ENCODE results near the gene IFFO2. TPM values are rescaled to one million over a fixed set of nuclear protein-coding genes. Genes with fewer than 3 reads are reported as not detected.

Gene IFFO2
- total and polyA plus RNA-seq, 2 donors (not counting 1 experiment from before 2014, with no cell fraction given): 16.8 to 19.2 TPM

DNA sequence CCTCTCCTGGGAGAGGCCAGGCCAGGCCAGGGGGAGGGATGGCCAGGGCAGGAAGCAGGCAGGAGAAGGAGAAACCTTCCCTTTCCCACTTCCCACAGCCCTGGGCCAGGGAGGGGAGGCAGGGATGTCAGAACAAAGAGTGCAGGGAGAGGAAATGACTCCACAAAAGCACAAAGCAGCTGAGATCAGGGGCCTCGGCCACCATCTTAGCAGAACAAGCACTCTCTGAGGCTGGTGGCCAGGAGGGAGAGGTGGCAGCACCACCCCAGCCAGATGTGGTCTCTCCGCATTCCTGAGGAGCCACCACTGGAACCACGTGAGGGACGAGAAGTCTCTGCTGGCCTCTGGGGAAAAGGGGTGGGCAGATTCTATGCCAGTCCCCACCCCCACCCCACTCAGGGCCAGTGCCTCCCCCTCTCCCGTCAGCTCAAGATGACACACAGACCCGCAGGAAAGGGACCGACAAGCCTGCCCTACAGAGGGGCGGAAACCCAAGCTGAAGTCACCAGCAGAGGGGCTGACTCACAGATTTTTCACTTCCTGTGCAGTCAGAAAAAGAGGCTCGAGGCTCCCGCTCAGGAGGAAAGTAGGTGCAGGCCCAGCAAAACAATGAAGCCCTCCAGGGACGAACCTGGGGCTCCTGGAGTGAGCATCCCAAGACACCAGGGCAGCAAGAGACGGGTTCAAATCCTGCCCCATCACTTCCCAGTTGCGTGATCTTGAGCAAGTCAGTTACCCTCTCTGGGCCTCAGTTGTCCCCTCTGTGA is 30.0 kb downstream of the IFFO2 start:
- POLR2A ChIA-PET: interaction anchor here (0.9 to 2.6 kb wide), 7 partner anchors 13 to 31 kb away, joined by 6 to 37 read pairs (median 8); partner anchors contain the start of genes ALDH4A1 and IFFO2
- Histone ChIP-seq H2AFZ (ENCODE audit: insufficient read depth, low read depth, low read length, poor library complexity, severe bottlenecking) (peak overlapping the region; percentile 16), H3K9ac (ENCODE audit: low read length) (peak overlapping the region; percentile 57), H3K79me2 (ENCODE audit: control insufficient read depth, insufficient read depth, low read length) (peaks cover 85% of the 10 kb centered on the region), H3K9me3 (ENCODE audit: control extremely low read depth in 1 of 3, control insufficient read depth in 2 of 3, insufficient read depth in 1 of 3, low read length in 2 of 3) (no peaks in the 10 kb centered on the region), H4K20me1 (ENCODE audit: control insufficient read depth, insufficient read depth, low read length, poor library complexity, severe bottlenecking) (peaks cover 69% of the 10 kb centered on the region), H3K36me3 (replicated peaks in 1 of 2; ENCODE audit: control extremely low read depth in 1 of 2, control insufficient read depth in 1 of 2, extremely low read depth in 1 of 2, insufficient read depth in 2 of 2, low read length in 1 of 2) (no peaks in the 10 kb centered on the region), H3K27me3 (replicated peaks in 1 of 4; ENCODE audit: control extremely low read depth in 1 of 4, control insufficient read depth in 3 of 4, insufficient read depth in 4 of 4, low read length in 3 of 4) (no peaks in the 10 kb centered on the region), H3K4me1 (ENCODE audit: control insufficient read depth in 2 of 2, insufficient read depth in 2 of 2, low read length in 2 of 2) (peaks cover 53 to 54% of the 10 kb centered on the region in 2 donors), H3K27ac (ENCODE audit: low read length in 2 of 2) (peak overlapping the region; percentile 73 to 85), H3K4me3 (ENCODE audit: control extremely low read depth in 1 of 5, extremely low read depth in 1 of 5, insufficient read depth in 1 of 5, low read depth in 2 of 5, low read length in 4 of 5) (peak overlapping the region; percentile 11 to 51 (median 38)), H3K4me2 (replicated peaks; ENCODE audit: low read depth, low read length, poor library complexity, severe bottlenecking) (peak overlapping the region; percentile 81)
- Mint-ChIP-seq H3K27me3 (no peaks in the 10 kb centered on the region), H3K27ac (peak overlapping the region; percentile 97), H3K4me1 (peaks cover 71% of the 10 kb centered on the region), H3K4me3 (peak overlapping the region; percentile 68), H3K9me3 (ENCODE audit: insufficient read depth) (no peaks in the 10 kb centered on the region)
- CTCF ChIA-PET: interaction anchor here (0.6 to 9.7 kb wide), 13 partner anchors 12 to 48 kb away, joined by 3 to 127 read pairs (median 5); partner anchors contain the start of genes ALDH4A1 and IFFO2
- DNase-seq (peak; percentile 72), ATAC-seq (ENCODE audit: low read depth) (peak; percentile 84)
- WGBS (ENCODE audit: insufficient coverage): 3% methylated on average over 9 of the region's 13 CpGs
- intact Hi-C loops (cut with micrococcal nuclease): loop anchor here (1.0 to 5.0 kb wide), 5 partner anchors 19 to 46 kb away; partner anchors contain the start of genes ALDH4A1 and IFFO2
- TF ChIP-seq, protein P1, sequence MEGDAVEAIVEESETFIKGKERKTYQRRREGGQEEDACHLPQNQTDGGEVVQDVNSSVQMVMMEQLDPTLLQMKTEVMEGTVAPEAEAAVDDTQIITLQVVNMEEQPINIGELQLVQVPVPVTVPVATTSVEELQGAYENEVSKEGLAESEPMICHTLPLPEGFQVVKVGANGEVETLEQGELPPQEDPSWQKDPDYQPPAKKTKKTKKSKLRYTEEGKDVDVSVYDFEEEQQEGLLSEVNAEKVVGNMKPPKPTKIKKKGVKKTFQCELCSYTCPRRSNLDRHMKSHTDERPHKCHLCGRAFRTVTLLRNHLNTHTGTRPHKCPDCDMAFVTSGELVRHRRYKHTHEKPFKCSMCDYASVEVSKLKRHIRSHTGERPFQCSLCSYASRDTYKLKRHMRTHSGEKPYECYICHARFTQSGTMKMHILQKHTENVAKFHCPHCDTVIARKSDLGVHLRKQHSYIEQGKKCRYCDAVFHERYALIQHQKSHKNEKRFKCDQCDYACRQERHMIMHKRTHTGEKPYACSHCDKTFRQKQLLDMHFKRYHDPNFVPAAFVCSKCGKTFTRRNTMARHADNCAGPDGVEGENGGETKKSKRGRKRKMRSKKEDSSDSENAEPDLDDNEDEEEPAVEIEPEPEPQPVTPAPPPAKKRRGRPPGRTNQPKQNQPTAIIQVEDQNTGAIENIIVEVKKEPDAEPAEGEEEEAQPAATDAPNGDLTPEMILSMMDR (IDR thresholded peaks at IDR 0.05): peak; percentile 19
- no peak for TF ChIP-seq EZH2 (IDR thresholded peaks at IDR 0.05; ENCODE audit: borderline replicate concordance, insufficient read depth, low read depth, low read length, poor library complexity, severe bottlenecking)

DNA sequence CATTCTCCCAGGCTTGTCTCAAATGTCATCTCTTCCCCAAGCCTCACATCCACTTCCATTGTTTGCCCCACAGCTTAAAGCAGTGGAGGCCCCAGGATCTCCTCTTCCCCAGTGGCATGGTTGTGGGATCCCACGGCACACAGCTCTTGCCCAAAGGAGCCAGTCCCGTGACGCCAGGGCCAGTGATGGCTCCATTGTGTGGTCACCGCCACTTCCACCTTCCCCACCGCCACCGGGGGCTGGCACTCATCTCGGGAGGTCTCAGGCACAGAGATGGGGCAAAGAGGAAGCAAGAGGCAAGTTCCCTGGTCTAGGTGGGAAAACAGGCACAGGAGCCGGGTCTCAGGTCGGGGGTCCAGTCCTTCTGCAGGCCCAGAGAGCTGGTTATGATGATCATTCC is 31.2 kb downstream of the IFFO2 start:
- POLR2A ChIA-PET: no interaction called here
- no peak overlapping the region for H3K27ac ChIP-seq (ENCODE audit: low read length in 2 of 2)
- DNase-seq (no peak), ATAC-seq (ENCODE audit: low read depth) (no peak)
- peaks cover 61% of the 10 kb centered on the region for H3K4me1 Mint-ChIP-seq
- TF ChIP-seq, protein P1 (IDR thresholded peaks at IDR 0.05): no peak
- no peak for TF ChIP-seq EZH2 (IDR thresholded peaks at IDR 0.05; ENCODE audit: borderline replicate concordance, insufficient read depth, low read depth, low read length, poor library complexity, severe bottlenecking)
- no peaks in the 10 kb centered on the region for H3K27me3 ChIP-seq (replicated peaks in 1 of 4; ENCODE audit: control extremely low read depth in 1 of 4, control insufficient read depth in 3 of 4, insufficient read depth in 4 of 4, low read length in 3 of 4)
- no peaks in the 10 kb centered on the region for H3K9me3 ChIP-seq (ENCODE audit: control extremely low read depth in 1 of 3, control insufficient read depth in 2 of 3, insufficient read depth in 1 of 3, low read length in 2 of 3)
- H3K4me2 ChIP-seq (replicated peaks; ENCODE audit: low read depth, low read length, poor library complexity, severe bottlenecking): no peak overlapping the region
- no peaks in the 10 kb centered on the region for H3K9me3 Mint-ChIP-seq (ENCODE audit: insufficient read depth)
- peaks cover 75% of the 10 kb centered on the region for H3K79me2 ChIP-seq (ENCODE audit: control insufficient read depth, insufficient read depth, low read length)
- H4K20me1 ChIP-seq (ENCODE audit: control insufficient read depth, insufficient read depth, low read length, poor library complexity, severe bottlenecking): peaks cover 79% of the 10 kb centered on the region
- intact Hi-C loops (cut with micrococcal nuclease): loop anchor here (5.0 kb wide), 1 partner anchor 47 kb away; no protein-coding TSS in a partner anchor
- no peak overlapping the region for H3K4me3 Mint-ChIP-seq
- over 99% methylated on average over 9 of the region's 9 CpGs for WGBS (ENCODE audit: insufficient coverage)
- no peak overlapping the region for H3K9ac ChIP-seq (ENCODE audit: low read length)
- H2AFZ ChIP-seq (ENCODE audit: insufficient read depth, low read depth, low read length, poor library complexity, severe bottlenecking): no peak overlapping the region
- H3K4me1 ChIP-seq (ENCODE audit: control insufficient read depth in 2 of 2, insufficient read depth in 2 of 2, low read length in 2 of 2): peaks cover 49 to 50% of the 10 kb centered on the region in 2 donors
- CTCF ChIA-PET: interaction anchor here (0.9 to 9.7 kb wide), 6 partner anchors 12 to 49 kb away, joined by 3 to 127 read pairs (median 31); partner anchors contain the start of gene IFFO2
- H3K27me3 Mint-ChIP-seq: no peaks in the 10 kb centered on the region
- no peaks in the 10 kb centered on the region for H3K36me3 ChIP-seq (replicated peaks in 1 of 2; ENCODE audit: control extremely low read depth in 1 of 2, control insufficient read depth in 1 of 2, extremely low read depth in 1 of 2, insufficient read depth in 2 of 2, low read length in 1 of 2)
- no peak overlapping the region for H3K4me3 ChIP-seq (ENCODE audit: control extremely low read depth in 1 of 5, extremely low read depth in 1 of 5, insufficient read depth in 1 of 5, low read depth in 2 of 5, low read length in 4 of 5)
- peak overlapping the region; percentile 41 for H3K27ac Mint-ChIP-seq
